Activated CD8-positive, alpha-beta T cell treated with anti-CD3 and anti-CD28 coated beads, Interleukin-2, amount 10 ng/mL, durations not matched to agents 7 days and 5 days (primary cell): ENCODE results near the gene DOCK8. TPM values are rescaled to one million over a fixed set of nuclear protein-coding genes. Genes with fewer than 3 reads are reported as not detected.

Experiments used
- ATAC-seq: fragments of 150-1000 bp; cut with Tn5 transposase; one replicate; pipeline ENCODE4 v1.10.0; 2021; ENCODE audit warnings: moderate library complexity
- CTCF ChIA-PET: fragments of 350-600 bp; sonication (Branson Sonifier 250); formaldehyde crosslinking; loops from one replicate; lab custom pipeline; 2021; ENCODE audit warnings: antibody characterized with exemption; lab: Charles Lee
- POLR2A ChIA-PET: fragments of 350-600 bp; sonication (Branson Sonifier 250); formaldehyde crosslinking; loops from one replicate; lab custom pipeline; 2021; ENCODE audit warnings: antibody characterized with exemption; lab: Charles Lee
- DNase-seq: peaks from one replicate; pipeline ENCODE4 v3.0.0-alpha.2; 2020
- H3K27ac Mint-ChIP-seq: one replicate; pipeline ENCODE4 v1.8.0; 2021; ENCODE audit warnings: mild to moderate bottlenecking, mixed read lengths
- H3K27me3 Mint-ChIP-seq: one replicate; pipeline ENCODE4 v1.8.0; 2021; ENCODE audit warnings: low read depth, mixed read lengths
- H3K36me3 Mint-ChIP-seq: one replicate; pipeline ENCODE4 v1.8.0; 2021; ENCODE audit warnings: low read depth, mixed read lengths
- H3K4me1 Mint-ChIP-seq: one replicate; pipeline ENCODE4 v1.8.0; 2021; ENCODE audit warnings: low read depth, mixed read lengths
- H3K4me3 Mint-ChIP-seq: one replicate; pipeline ENCODE4 v1.8.0; 2021; ENCODE audit warnings: mild to moderate bottlenecking, mixed read lengths
- H3K9me3 Mint-ChIP-seq: one replicate; pipeline ENCODE4 v1.8.0; 2022; ENCODE audit warnings: mixed read lengths; ENCODE audit not compliant: insufficient read depth
- total RNA-seq, 2 experiments: library from RNA; stranded (reverse); gene quantifications; one replicate each; pipeline ENCODE4 v1.2.3, GENCODE V29; 2021

DOCK8 gene
- total RNA-seq, 2 experiments from 2014 or later: 386 to 389 TPM

DNA sequence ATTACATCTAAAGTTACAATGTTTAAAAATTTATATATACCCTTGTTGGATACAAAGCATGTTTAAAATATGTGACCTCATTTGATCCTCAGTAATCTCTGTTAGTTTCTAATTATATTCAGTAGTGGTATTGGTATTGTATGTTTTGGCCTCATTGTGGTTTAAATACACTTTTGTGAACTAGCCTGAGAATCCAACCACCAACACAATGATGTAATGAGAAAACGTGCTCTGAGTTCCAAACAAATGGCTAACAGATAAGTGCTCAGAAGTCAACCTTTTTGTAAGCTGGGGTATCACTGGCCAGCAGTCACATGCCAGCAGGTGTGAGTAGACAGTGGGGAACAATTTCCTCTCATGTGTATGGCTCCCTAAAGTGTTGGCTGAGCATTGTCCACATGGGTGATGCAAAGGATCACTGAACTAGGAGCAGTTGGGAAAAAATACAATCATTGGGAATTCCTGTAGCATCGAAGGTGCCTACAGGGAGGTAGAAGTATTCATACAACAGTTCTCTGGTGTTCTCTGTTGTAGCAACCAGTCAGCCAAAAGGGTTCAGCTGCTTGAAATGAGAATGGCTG lies 56.1 kb downstream of the DOCK8 start:
- Mint-ChIP-seq H3K4me3 (no peak overlapping the region), H3K36me3 (peaks cover 58% of the 10 kb centered on the region), H3K4me1 (peaks cover 63% of the 10 kb centered on the region), H3K27me3 (no peaks in the 10 kb centered on the region), H3K27ac (peak overlapping the region; percentile 99), H3K9me3 (peaks cover 6% of the 10 kb centered on the region)
- no peak for ATAC-seq
- ChIA-PET CTCF (no interaction called here), POLR2A (interaction anchor here (1.8 to 8.5 kb wide), 3 partner anchors 48 to 59 kb away, joined by 7 to 122 read pairs (median 35); partner anchors contain the start of gene DOCK8)
- no peak for DNase-seq

- Mint-ChIP-seq H3K27me3 (no peaks in the 10 kb centered on the region), H3K9me3 (peaks cover 6% of the 10 kb centered on the region), H3K36me3 (peaks cover 59% of the 10 kb centered on the region), H3K27ac (peak overlapping the region; percentile 99), H3K4me3 (peak overlapping the region; percentile 83), H3K4me1 (peaks cover 63% of the 10 kb centered on the region)
- peak; percentile 91 for DNase-seq
- ATAC-seq: peak; percentile 83
- ChIA-PET CTCF (interaction anchor here (1.0 to 2.0 kb wide), 9 partner anchors 10 to 58 kb away, joined by 3 to 10 read pairs (median 5); partner anchors contain the start of gene DOCK8), POLR2A (interaction anchor here (0.6 to 8.5 kb wide), 21 partner anchors 8 to 225 kb away, joined by 3 to 122 read pairs (median 4); partner anchors contain the start of gene DOCK8)
These were observed 57.9 kb downstream of the DOCK8 start for GRCh38 chr9:272251-273213.

DNA sequence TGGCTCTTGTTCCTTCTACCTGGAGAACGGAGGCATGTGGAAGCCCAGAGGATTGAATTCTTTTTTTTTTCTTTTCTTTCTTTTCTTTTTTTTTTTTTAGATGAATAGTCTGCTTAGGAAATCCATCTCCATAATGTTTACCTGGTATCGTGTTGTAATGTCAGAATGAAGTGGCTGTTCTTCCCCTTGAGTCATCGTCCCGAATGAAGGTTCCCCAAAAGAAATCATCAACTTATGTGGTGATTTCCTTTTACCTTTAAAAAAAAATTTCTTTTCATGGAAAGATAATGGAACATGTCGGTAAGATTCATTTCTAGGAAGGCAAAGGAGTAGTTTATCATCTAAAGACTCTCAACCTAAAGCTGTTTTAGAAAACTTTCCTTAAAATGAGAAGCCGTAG lies 59.7 kb downstream of the DOCK8 start:
- peaks cover 53% of the 10 kb centered on the region for H3K36me3 Mint-ChIP-seq
- H3K9me3 Mint-ChIP-seq: peaks cover 3% of the 10 kb centered on the region
- ATAC-seq (no peak), DNase-seq (no peak)
- peaks cover 45% of the 10 kb centered on the region for H3K4me1 Mint-ChIP-seq
- ChIA-PET POLR2A (interaction anchor here (2.8 to 8.5 kb wide), 2 partner anchors 8 to 59 kb away, joined by 22 to 122 read pairs; partner anchors contain the start of gene DOCK8), CTCF (interaction anchor here (0.9 to 1.6 kb wide), 5 partner anchors 12 to 98 kb away, joined by 3 to 6 read pairs (median 4); no protein-coding TSS in a partner anchor)
- no peaks in the 10 kb centered on the region for H3K27me3 Mint-ChIP-seq
- peak overlapping the region; percentile 99 for H3K27ac Mint-ChIP-seq
- H3K4me3 Mint-ChIP-seq: peak overlapping the region; percentile 83

GRCh38 chr9:277601-278295 lies 63.1 kb downstream of the DOCK8 start:
- peak; percentile 34 for ATAC-seq
- no peak overlapping the region for H3K4me3 Mint-ChIP-seq
- ChIA-PET CTCF (interaction anchor here (0.8 to 3.2 kb wide), 3 partner anchors 9 to 66 kb away, joined by 3 to 19 read pairs (median 3); partner anchors contain the start of gene DOCK8), POLR2A (interaction anchor here (1.3 to 8.5 kb wide), 3 partner anchors 12 to 62 kb away, joined by 7 to 122 read pairs (median 12); partner anchors contain the start of gene DOCK8)
- peaks cover 50% of the 10 kb centered on the region for H3K36me3 Mint-ChIP-seq
- peak; percentile 49 for DNase-seq
- H3K27me3 Mint-ChIP-seq: no peaks in the 10 kb centered on the region
- no peak overlapping the region for H3K27ac Mint-ChIP-seq
- H3K4me1 Mint-ChIP-seq: peaks cover 30% of the 10 kb centered on the region
- no peaks in the 10 kb centered on the region for H3K9me3 Mint-ChIP-seq

DNA sequence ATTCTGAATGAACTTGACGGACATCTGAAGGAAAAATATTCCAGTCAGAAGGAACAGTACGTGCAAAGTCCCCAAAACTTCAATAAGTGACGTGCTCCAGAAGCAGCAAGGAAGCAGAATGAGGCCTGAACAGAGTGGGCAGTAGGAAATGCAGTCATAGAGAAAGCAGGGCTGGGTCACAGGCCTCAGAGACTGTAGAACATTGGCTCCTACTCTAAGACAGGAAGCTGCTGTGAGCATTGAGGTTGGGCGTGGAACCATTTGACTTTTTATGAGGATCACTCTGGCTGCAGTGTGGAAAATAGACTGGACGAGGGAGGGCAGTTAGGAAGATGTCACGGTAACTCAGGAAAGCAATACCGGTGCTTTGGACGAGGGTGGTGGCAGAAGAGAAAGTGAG lies 64.0 kb downstream of the DOCK8 start:
- Mint-ChIP-seq H3K27me3 (no peaks in the 10 kb centered on the region), H3K4me1 (peaks cover 37% of the 10 kb centered on the region), H3K27ac (no peak overlapping the region), H3K36me3 (peaks cover 50% of the 10 kb centered on the region), H3K4me3 (no peak overlapping the region), H3K9me3 (no peaks in the 10 kb centered on the region)
- peak; percentile 67 for ATAC-seq
- POLR2A ChIA-PET: interaction anchor here (1.1 to 8.5 kb wide), 3 partner anchors 12 to 63 kb away, joined by 3 to 122 read pairs (median 12); partner anchors contain the start of gene DOCK8
- CTCF ChIA-PET: interaction anchor here (1.3 to 3.2 kb wide), 2 partner anchors 64 to 67 kb away, joined by 3 to 19 read pairs; partner anchors contain the start of gene DOCK8
- peak; percentile 78 for DNase-seq

GRCh38 chr9:279674-280073 lies 65.0 kb downstream of the DOCK8 start:
- Mint-ChIP-seq H3K27ac (no peak overlapping the region), H3K36me3 (peaks cover 50% of the 10 kb centered on the region), H3K4me1 (peaks cover 46% of the 10 kb centered on the region), H3K9me3 (no peaks in the 10 kb centered on the region), H3K4me3 (no peak overlapping the region), H3K27me3 (no peaks in the 10 kb centered on the region)
- CTCF ChIA-PET: interaction anchor here (2.8 kb wide), 1 partner anchor 64 kb away, joined by 18 read pairs; the partner anchor contains the start of gene DOCK8
- DNase-seq: no peak
- POLR2A ChIA-PET: interaction anchor here (0.8 to 3.5 kb wide), 2 partner anchors 8 to 64 kb away, joined by 3 to 27 read pairs; partner anchors contain the start of gene DOCK8
- no peak for ATAC-seq

- ATAC-seq (peak; percentile 40), DNase-seq (no peak)
- Mint-ChIP-seq H3K36me3 (peaks cover 54% of the 10 kb centered on the region), H3K27ac (peak overlapping the region; percentile 84), H3K9me3 (no peaks in the 10 kb centered on the region), H3K27me3 (no peaks in the 10 kb centered on the region), H3K4me3 (peak overlapping the region; percentile 67), H3K4me1 (peaks cover 49% of the 10 kb centered on the region)
- ChIA-PET POLR2A (interaction anchor here (1.1 to 3.5 kb wide), 3 partner anchors 9 to 66 kb away, joined by 3 to 27 read pairs (median 22); partner anchors contain the start of gene DOCK8), CTCF (interaction anchor here (0.7 to 2.8 kb wide), 6 partner anchors 9 to 105 kb away, joined by 4 to 18 read pairs (median 4); partner anchors contain the start of gene DOCK8)
These were observed 67.3 kb downstream of the DOCK8 start for GRCh38 chr9:281741-282645.

DNA sequence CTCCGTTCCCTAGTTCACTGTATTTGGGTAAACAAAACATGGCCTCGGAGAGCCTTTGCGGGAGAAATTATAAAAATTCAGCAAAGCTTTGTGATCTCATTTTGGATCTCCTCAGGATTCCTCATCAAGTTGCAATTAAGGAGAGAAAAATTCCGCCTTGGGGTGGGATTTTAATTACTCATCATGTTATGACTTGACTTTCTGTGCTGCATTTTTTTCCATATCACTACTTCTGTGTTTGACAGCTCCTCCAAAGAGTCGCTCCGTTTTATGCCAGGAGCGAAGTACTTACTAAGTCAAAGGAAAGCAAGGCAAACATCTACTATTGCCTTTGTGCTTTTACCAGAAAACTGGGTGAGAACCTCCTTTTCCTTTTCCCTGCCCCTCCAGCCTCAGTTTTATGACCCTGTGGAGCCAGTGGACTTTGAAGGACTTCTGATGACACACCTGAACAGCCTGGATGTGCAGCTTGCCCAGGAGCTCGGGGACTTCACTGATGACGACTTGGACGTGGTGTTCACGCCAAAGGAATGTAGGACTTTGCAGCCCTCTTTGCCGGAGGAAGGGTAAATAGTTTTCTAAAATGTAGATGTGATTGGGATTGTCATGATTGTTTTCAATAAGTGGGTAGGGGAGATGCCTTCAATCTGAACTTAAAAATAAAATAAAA lies 71.5 kb downstream of the DOCK8 start:
- DNase-seq (no peak), ATAC-seq (no peak)
- no peaks in the 10 kb centered on the region for H3K9me3 Mint-ChIP-seq
- POLR2A ChIA-PET: interaction anchor here (0.8 to 1.3 kb wide), 2 partner anchors 12 to 14 kb away, joined by 3 to 4 read pairs; no protein-coding TSS in a partner anchor
- CTCF ChIA-PET: interaction anchor here (1.0 to 1.8 kb wide), 6 partner anchors 9 to 69 kb away, joined by 3 to 6 read pairs (median 4); no protein-coding TSS in a partner anchor
- H3K4me3 Mint-ChIP-seq: no peak overlapping the region
- H3K27me3 Mint-ChIP-seq: no peaks in the 10 kb centered on the region
- peaks cover 59% of the 10 kb centered on the region for H3K4me1 Mint-ChIP-seq
- no peak overlapping the region for H3K27ac Mint-ChIP-seq
- H3K36me3 Mint-ChIP-seq: peaks cover 90% of the 10 kb centered on the region

DNA sequence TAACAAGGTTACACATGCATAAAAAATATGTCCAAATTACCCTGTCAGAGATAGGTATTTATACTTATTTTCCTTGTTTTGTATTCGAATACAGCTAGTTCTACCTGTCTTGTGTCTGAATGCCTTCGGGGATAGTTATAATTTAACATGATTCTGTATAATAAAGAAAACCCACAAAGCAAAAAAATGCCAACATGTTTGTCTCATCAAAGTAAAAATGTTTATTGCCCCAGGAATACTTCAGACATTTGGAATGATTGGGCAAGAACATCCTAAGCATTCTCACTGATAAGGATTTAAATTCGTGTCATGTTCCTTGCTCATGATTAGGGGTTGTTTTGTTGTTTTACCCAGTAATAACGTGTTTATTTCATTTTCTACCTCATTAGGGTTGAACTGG lies 74.5 kb downstream of the DOCK8 start:
- H3K4me3 Mint-ChIP-seq: no peak overlapping the region
- peaks cover 42% of the 10 kb centered on the region for H3K4me1 Mint-ChIP-seq
- DNase-seq (no peak), ATAC-seq (no peak)
- H3K27me3 Mint-ChIP-seq: no peaks in the 10 kb centered on the region
- H3K9me3 Mint-ChIP-seq: no peaks in the 10 kb centered on the region
- H3K36me3 Mint-ChIP-seq: peaks cover 80% of the 10 kb centered on the region
- ChIA-PET CTCF (no interaction called here), POLR2A (interaction anchor here (0.6 kb wide), 1 partner anchor 75 kb away, joined by 3 read pairs; the partner anchor contains the start of gene DOCK8)
- H3K27ac Mint-ChIP-seq: no peak overlapping the region
